Measurements from ENCODE around the gene DCST1. TPM values are rescaled to one million over a fixed set of nuclear protein-coding genes. Genes with fewer than 3 reads are reported as not detected.
A peak's percentile ranks its signal among the peaks of the same experiment; 100 is the strongest.

DCST1 gene
- total and polyA plus RNA-seq, 2 of the 8 experiments (the other 6 are each of a cell fraction or from before 2014, with no cell fraction given), result not detected

- TF ChIP-seq CHD7 (IDR thresholded peaks at IDR 0.05; ENCODE audit: insufficient replicate concordance, low read length), result no peak
- TF ChIP-seq POU5F1 (IDR thresholded peaks at IDR 0.05; ENCODE audit: low read depth, low read length), result no peak
- peak; percentile 7; the same call in 1 of the 2 replicates for TF ChIP-seq KDM1A (IDR thresholded peaks at IDR 0.05; ENCODE audit: borderline replicate concordance, low read length)
- TF ChIP-seq NRF1 (IDR thresholded peaks at IDR 0.05; ENCODE audit: low read depth, low read length), result no peak
- TF ChIP-seq GABPA (IDR thresholded peaks at IDR 0.05; ENCODE audit: borderline replicate concordance, insufficient read depth, low read length), result no peak
- TF ChIP-seq SRF (IDR thresholded peaks at IDR 0.05; ENCODE audit: low read depth, low read length), result no peak
- peak; percentile 99 for TF ChIP-seq MAX (IDR thresholded peaks at IDR 0.05)
- TF ChIP-seq ATF3 (IDR thresholded peaks at IDR 0.05; ENCODE audit: insufficient read depth, low read depth, low read length), result no peak
- TF ChIP-seq RXRA (IDR thresholded peaks at IDR 0.05; ENCODE audit: insufficient read depth, low read depth, low read length), result no peak
Observed at GRCh38 chr1:154999571-155000410, 33.8 kb upstream of the DCST1 start (continued).
